WI38 (cell line): ENCODE data around the gene ATG4D.

Experiments used
- H3K4me3 ChIP-seq: 2 replicates; pipeline ENCODE4 v1.5.1; 2011; ENCODE audit warnings: low read depth, mild to moderate bottlenecking, control low read depth, low read length
- TF ChIP-seq, protein P1 (sequence below): IDR thresholded peaks from 2 replicates; pipeline ENCODE4 v1.5.1; 2012; ENCODE audit warnings: low read depth, mild to moderate bottlenecking, control low read depth, low read length

Gene ATG4D

DNA sequence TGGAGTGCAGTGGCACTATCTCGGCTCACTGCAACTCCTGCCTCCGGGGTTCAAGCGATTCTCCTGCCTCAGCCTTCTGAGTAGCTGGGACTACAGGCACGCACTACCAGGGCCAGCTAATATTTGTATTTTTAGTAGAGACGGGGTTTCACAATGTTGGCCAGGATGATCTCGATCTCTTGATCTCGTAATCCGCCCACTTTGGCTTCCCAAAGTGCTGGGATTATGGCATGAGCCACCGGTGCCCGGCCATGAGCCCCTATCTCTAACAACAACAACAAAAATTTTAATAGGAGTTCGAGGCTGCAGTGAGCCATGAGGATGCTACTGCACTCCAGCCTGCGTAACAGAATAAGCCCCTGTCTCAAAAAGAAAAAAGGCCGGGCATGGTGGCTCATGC lies 38.4 kb downstream of the ATG4D start:
- no peak overlapping the region for H3K4me3 ChIP-seq

DNA sequence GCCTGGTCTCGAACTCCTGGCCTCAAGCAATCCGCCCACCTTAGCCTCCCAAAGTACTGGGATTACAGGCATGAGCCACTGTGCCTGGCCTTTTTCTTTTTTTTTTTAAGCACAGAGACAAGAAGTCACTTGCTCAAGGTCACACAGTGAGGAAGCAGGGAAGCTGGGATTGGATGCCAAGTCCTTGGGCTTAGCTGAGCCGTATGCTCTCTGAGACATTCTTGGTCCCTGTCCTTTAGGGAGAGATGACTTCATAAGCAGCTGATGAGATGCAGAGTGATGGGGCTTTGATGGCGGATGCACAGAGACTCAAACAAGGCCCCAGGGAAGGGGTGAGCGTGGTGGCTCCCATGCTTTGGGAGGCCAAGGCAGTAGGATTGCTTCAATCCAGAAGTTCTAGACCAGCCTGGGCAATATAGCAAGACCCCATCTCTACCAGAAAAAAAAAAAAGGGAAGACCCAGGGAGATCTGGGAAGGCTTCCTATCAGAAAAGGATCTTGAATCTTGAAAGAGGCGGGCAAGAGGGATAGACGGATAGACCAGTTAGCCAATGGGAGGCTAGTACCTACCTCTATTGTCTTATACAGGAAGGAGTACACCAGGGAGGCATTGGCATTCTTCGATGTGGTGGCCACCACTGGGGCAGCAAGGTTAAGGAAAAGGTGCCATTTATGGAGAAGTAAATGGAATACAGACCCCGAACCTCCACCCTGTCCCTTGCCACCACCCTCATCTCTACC lies 39.5 kb downstream of the ATG4D start:
- TF ChIP-seq, protein P1, sequence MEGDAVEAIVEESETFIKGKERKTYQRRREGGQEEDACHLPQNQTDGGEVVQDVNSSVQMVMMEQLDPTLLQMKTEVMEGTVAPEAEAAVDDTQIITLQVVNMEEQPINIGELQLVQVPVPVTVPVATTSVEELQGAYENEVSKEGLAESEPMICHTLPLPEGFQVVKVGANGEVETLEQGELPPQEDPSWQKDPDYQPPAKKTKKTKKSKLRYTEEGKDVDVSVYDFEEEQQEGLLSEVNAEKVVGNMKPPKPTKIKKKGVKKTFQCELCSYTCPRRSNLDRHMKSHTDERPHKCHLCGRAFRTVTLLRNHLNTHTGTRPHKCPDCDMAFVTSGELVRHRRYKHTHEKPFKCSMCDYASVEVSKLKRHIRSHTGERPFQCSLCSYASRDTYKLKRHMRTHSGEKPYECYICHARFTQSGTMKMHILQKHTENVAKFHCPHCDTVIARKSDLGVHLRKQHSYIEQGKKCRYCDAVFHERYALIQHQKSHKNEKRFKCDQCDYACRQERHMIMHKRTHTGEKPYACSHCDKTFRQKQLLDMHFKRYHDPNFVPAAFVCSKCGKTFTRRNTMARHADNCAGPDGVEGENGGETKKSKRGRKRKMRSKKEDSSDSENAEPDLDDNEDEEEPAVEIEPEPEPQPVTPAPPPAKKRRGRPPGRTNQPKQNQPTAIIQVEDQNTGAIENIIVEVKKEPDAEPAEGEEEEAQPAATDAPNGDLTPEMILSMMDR, result no peak
- H3K4me3 ChIP-seq, result no peak overlapping the region

More for the DNA sequence above, 38.4 kb downstream of the ATG4D start:
- TF ChIP-seq, protein P1, result no peak

DNA sequence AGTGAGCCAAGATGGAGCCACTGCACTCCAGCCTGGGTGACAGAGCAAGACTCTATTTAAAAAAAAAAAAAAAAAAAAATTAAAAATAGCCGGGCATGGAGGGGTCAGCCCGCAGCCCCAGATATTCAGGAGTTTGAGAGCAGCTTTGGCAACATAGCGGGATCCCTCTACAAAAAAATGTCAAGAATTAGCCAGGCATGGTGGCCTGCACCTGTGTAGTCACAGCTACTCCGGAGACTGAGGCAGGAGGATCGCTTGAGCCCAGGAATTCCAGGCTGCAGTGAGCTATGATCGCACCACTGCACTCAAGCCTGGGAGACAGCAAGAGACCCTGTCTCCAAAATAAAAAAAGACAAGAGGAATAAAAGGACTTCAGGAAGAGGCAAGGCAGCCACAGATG lies 42.7 kb downstream of the ATG4D start:
- TF ChIP-seq, protein P1, result no peak
- no peak overlapping the region for H3K4me3 ChIP-seq

GRCh38 chr19:10587022-10587838 lies 43.5 kb downstream of the ATG4D start, which contains the start of gene AP1M2:
TSS of gene AP1M2 (minus strand) at chr19:10587312. CDS start at chr19:10587231, 81 bp downstream.
- TF ChIP-seq, protein P1, result no peak
- no peak within 1 kb of the TSS for H3K4me3 ChIP-seq

- TF ChIP-seq, protein P1, result no peak
- no peak overlapping the region for H3K4me3 ChIP-seq
Measured at GRCh38 chr19:10587839-10588150, 44.1 kb downstream of the ATG4D start.

DNA sequence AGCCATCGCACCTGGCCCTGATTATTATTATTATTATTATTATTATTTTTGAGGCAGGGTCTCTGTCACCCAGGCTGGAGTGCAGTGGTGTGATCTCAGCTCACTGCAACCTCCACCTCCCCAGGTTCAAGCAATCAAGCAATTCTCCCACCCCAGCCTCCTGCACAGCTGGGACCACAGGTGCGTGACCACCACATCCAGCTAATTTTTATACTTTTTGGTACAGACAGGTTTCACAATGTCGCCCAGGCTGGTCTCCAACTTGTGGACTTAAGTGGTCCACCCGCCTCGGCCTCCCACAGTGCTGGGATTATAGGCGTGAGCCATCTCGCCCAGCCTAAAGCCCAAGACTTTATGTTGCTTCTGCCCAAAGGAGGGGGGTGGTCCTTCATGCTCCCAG lies 49.4 kb downstream of the ATG4D start:
- H3K4me3 ChIP-seq, result no peak overlapping the region
- TF ChIP-seq, protein P1, result no peak

GRCh38 chr19:10593820-10594637 lies 50.3 kb downstream of the ATG4D start:
- TF ChIP-seq, protein P1, result no peak
- H3K4me3 ChIP-seq, result no peak overlapping the region
